HG03060 (cell line): ENCODE data around the gene ERFE.

Experiments used
- ATAC-seq: cut with Tn5 transposase; IDR thresholded peaks from one replicate; pipeline ENCODE4 v1.9.1; 2021; ENCODE audit warnings: low read depth, moderate number of reproducible peaks; ENCODE audit not compliant: unreplicated experiment

ERFE gene

GRCh38 chr2:238138331-238139195, 20.2 kb upstream of the ERFE start, which contains the start of gene KLHL30:
KLHL30 (plus strand) TSS chr2:238138668; CDS start chr2:238140755, 2,087 bp downstream.
- no peak for ATAC-seq

DNA sequence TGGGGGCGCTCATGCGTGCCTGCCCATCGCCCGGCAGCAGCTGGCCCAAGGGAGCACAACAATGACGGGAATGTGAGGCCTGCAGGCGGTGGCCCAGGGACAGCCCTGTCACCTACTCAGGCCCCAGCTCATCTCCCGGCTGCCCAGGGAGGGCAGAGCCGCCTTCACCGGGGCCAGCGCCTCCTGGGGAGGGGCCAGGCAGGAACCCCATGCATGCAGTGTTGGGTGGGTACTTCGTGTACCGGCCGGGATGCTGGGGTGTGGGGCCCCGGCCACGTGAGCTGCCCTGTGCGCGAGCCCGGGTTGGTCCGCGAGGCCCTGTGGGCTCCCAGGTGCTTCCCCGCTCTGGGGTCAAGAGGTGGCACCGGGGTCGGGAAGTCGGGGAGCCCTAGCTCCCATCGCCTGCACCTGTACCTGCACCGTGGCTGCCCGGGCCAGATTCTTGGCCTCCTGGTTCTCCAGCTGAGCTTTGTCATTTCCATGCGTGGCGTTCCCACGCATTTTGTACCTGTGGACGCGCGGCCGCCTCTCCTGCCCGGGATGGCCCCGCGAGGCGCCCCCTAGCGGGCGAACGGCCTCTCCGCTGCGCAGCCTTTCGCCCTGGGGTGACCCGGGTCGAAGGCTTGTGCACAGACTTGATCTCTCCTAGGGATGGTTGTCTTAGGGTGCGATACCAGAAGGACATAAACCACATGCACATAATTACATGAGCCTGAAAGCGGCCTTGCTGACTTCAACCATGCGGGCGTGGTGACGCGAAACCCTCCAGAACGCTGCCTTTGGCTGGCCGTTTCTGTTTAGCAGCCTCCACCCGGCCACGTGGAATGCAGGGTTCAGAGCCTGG, 19.4 kb upstream of the ERFE start:
- no peak for ATAC-seq

- no peak for ATAC-seq
Observed at GRCh38 chr2:238140040-238140439, 18.7 kb upstream of the ERFE start.

- no peak for ATAC-seq
Observed at GRCh38 chr2:238140721-238141540, 17.8 kb upstream of the ERFE start.

DNA sequence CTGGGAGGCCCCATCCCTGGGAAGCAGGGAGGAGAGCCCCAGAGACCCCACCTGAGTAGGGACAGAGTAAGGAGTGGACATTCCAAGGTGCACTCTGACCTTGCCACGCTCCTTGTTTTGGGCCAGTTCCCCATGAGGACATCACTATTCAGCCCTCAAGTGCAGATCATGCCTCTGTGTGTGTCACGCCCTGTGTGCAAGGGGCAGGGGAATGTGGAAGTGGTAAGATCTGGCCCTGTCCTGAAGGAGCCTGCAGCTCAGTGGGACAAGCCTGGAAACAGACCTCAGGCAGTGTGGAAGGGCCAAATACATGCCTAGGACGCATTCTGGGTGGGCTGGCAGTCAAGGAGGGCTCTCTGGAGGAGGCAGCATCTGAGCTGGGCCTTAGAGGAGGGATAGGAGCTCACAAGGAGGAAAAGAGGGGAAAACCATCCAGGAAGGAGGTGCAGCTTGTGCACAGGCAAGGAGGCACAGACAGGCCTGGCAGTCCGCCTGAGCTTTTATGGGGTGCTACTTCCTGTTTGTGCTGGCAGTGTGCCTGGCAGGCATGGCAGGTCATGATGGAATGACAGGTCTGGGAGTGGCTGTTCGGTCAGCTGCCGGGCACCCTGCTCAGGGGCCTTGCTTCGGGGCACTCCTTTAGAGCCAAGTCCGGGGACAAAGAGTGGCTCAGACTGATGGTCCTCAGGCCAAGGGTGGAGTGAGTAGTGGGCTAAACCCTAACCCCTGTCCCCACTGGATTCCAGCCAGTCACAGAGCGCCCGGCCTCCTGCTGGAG, 17.0 kb upstream of the ERFE start:
- ATAC-seq: no peak

- no peak for ATAC-seq
Observed at GRCh38 chr2:238142382-238143205, 16.2 kb upstream of the ERFE start.

GRCh38 chr2:238143239-238143951, 15.4 kb upstream of the ERFE start:
- ATAC-seq: no peak

GRCh38 chr2:238144262-238144661, 14.5 kb upstream of the ERFE start:
- ATAC-seq: no peak

GRCh38 chr2:238145046-238145445, 13.7 kb upstream of the ERFE start:
- no peak for ATAC-seq

- no peak for ATAC-seq
Observed at GRCh38 chr2:238145851-238146250, 12.9 kb upstream of the ERFE start.

DNA sequence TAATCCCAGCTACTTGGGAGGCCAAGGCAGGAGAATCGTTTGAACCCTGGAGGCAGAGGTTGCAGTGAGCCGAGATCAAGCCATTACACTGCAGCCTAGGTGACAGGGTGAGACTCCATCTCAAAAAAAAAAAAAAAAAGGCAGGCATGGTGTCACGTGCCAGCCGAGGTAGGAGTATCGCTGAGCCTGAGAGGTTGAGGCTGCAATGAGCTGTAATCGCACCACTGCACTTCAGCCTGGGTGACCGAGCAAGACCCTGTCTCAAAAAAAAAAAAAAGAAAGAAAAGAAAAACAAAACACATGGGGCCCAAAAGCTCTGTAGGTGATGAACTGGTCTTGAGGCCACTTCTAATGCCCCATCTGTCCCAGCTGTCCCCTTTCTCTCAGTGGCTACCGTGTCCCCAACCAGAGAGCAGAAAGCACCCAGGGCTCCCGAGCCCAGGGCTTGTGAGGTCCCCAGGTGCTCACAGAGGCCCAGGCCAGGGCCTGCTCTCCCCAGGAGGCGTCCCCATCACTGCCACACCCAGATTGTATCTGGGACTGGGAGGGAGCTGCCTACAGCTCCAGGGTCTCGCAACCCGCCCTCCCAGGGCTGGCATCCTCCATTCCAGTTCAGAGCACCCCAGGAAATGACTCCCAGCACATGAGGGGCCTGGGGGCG, 11.8 kb upstream of the ERFE start:
- no peak for ATAC-seq

DNA sequence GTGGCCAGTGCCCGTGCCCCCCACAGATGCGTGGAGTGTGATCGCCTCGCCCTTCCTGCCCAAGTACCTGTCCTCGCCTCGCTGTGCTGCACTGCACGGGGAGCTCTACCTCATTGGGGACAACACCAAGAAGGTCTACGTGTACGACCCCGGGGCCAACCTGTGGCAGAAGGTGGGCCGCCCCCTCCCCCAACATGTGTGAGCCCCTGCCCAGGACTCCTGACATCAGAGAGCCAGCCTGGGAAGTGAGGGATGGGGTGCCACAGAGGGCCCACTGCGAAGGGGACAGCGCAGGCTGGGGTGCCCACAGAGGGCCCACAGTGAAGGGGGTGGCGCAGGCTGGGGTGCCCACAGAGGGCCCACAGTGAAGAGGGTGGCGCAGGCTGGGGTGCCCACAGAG, 9.8 kb upstream of the ERFE start:
- no peak for ATAC-seq

DNA sequence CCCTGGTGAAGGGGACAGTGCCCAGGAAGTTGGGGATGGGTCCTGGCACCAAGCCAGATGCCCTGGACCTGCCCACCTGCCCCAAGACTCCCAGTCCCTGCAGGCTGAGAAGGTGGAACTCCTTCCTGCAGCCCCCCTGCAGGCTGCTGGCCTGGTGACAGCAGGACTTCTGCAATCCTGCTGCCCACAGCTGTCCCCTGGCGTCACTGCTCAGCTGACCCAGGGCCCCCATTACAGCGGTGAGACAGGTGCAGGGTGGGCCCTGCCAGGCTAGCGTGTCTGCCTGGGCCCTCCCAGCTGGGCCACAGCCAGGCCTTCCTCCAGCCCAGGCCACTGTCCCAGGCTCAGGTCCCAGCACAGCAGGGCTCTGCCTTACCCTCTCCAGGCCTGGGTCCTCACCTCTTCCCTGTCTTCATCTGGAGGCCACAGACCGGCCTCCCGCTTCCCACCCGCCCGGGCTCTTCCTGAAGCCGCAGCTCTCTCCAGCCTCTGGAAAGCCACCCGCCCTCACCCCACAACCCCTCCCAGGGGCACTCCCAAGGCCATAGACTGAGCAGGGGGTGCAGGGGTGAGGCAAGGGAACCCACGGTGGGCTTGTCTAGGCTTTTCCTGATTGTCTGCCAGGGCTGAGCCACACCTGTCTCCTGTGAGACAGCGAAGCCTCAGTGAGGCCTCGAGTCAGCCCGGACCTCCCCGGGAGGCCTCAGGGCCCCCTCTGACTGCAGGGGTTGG, 8.8 kb upstream of the ERFE start:
- no peak for ATAC-seq

DNA sequence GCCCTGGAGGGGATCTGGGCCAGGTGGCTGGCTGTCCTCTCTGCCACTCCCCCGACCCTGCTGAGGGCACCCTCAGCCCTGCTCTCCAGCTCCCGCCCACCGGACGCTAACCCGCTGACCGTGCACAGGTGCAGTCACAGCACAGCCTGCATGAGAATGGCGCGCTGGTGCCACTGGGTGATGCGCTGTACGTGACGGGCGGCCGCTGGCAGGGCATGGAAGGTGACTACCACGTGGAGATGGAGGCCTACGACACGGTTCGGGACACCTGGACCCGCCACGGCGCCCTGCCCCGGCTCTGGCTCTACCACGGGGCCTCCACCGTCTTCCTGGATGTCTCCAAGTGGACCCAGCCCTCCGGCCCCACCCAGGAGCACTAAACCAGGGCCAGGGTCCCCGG, 8.1 kb upstream of the ERFE start:
- ATAC-seq: no peak

DNA sequence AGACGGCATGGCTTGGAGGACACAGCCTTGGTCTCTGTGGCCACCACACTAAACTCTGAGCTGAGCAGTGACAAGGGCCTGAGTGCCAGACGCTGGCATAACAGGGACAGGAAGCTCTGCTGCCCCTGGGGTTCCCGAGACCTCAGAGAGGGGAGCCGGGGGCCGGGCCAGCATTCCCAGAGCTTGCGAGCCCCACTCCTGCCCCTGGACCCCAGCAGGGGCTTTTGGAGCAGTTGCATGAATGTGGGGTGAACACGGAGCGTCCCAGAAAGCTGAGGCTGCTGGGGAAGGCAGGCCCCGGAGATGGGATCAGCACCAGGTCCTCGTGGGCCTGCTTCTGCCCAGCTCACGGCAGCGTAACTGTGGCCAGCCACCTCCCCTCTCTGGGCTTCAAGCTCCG, 7.6 kb upstream of the ERFE start:
- ATAC-seq: no peak

GRCh38 chr2:238151628-238152235, 7.0 kb upstream of the ERFE start:
- no peak for ATAC-seq
